AG20443 (cell line): ENCODE results near the gene RIC8B.

Experiments
- DNase-seq: peaks from one replicate; pipeline ENCODE4 v3.0.0; 2012; ENCODE audit warnings: low spot score, mixed read lengths

RIC8B gene

GRCh38 chr12:106758349-106759110 lies 16.0 kb upstream of the RIC8B start:
- no peak for DNase-seq

- no peak for DNase-seq
These were observed 14.8 kb upstream of the RIC8B start for GRCh38 chr12:106759526-106760183.

- DNase-seq = no peak
These were observed 14.3 kb upstream of the RIC8B start for GRCh38 chr12:106760184-106760531.

- no peak for DNase-seq
These were observed 10.3 kb upstream of the RIC8B start for GRCh38 chr12:106764220-106764619.

GRCh38 chr12:106764738-106765137 lies 9.7 kb upstream of the RIC8B start:
- no peak for DNase-seq

GRCh38 chr12:106766393-106766826 lies 8.1 kb upstream of the RIC8B start:
- DNase-seq = no peak

- DNase-seq = no peak
These were observed 7.3 kb upstream of the RIC8B start for GRCh38 chr12:106767206-106767605.

GRCh38 chr12:106767954-106768822 lies 6.3 kb upstream of the RIC8B start:
- DNase-seq = no peak

GRCh38 chr12:106769078-106769477 lies 5.4 kb upstream of the RIC8B start:
- peak; percentile 43 for DNase-seq

- no peak for DNase-seq
These were observed 4.9 kb upstream of the RIC8B start for GRCh38 chr12:106769546-106769945.

- no peak for DNase-seq
These were observed 3.1 kb upstream of the RIC8B start for GRCh38 chr12:106771425-106771824.

GRCh38 chr12:106773286-106774004 lies 1.0 kb upstream of the RIC8B start:
- no peak for DNase-seq

GRCh38 chr12:106774808-106775524 lies 484 bp downstream of the RIC8B start:
- DNase-seq = no peak

- no peak for DNase-seq
These were observed 2.4 kb downstream of the RIC8B start for GRCh38 chr12:106776897-106777296.

- no peak for DNase-seq
These were observed 5.6 kb downstream of the RIC8B start for GRCh38 chr12:106780010-106780631.

GRCh38 chr12:106782619-106783018 lies 8.1 kb downstream of the RIC8B start:
- no peak for DNase-seq

- no peak for DNase-seq
These were observed 9.0 kb downstream of the RIC8B start for GRCh38 chr12:106783515-106783914.

GRCh38 chr12:106790020-106790419 lies 15.5 kb downstream of the RIC8B start:
- no peak for DNase-seq

GRCh38 chr12:106791531-106791930 lies 17.0 kb downstream of the RIC8B start:
- no peak for DNase-seq

- DNase-seq = no peak
These were observed 19.9 kb downstream of the RIC8B start for GRCh38 chr12:106794369-106794768.

GRCh38 chr12:106801167-106801708 lies 26.8 kb downstream of the RIC8B start:
- DNase-seq = no peak
